ENCODE results near the gene HIVEP3.

Gene HIVEP3

DNA sequence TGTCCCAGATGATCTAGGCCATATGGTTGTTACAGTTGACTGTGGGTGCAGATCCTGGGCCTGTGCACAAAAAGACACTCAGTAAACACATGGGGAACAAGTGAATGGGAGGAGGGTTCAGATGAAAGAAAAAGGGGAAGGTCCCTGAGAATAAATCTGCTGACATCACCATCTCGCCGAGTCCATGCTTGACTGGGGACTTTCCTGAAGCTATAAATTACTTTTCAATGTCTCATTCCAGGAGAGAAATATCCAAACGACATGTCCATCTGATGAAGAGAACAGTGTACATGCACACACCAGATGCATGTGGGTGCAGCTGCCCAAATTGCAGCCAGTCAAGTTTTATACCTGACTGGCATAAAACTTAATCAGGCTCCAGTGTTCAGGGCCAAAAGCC lies 109.0 kb downstream of the HIVEP3 start:
- TF ChIP-seq SIN3A (IDR thresholded peaks at IDR 0.05; ENCODE audit: borderline replicate concordance, insufficient read depth, low read length) = no peak
- TF ChIP-seq, protein P1, sequence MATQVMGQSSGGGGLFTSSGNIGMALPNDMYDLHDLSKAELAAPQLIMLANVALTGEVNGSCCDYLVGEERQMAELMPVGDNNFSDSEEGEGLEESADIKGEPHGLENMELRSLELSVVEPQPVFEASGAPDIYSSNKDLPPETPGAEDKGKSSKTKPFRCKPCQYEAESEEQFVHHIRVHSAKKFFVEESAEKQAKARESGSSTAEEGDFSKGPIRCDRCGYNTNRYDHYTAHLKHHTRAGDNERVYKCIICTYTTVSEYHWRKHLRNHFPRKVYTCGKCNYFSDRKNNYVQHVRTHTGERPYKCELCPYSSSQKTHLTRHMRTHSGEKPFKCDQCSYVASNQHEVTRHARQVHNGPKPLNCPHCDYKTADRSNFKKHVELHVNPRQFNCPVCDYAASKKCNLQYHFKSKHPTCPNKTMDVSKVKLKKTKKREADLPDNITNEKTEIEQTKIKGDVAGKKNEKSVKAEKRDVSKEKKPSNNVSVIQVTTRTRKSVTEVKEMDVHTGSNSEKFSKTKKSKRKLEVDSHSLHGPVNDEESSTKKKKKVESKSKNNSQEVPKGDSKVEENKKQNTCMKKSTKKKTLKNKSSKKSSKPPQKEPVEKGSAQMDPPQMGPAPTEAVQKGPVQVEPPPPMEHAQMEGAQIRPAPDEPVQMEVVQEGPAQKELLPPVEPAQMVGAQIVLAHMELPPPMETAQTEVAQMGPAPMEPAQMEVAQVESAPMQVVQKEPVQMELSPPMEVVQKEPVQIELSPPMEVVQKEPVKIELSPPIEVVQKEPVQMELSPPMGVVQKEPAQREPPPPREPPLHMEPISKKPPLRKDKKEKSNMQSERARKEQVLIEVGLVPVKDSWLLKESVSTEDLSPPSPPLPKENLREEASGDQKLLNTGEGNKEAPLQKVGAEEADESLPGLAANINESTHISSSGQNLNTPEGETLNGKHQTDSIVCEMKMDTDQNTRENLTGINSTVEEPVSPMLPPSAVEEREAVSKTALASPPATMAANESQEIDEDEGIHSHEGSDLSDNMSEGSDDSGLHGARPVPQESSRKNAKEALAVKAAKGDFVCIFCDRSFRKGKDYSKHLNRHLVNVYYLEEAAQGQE (IDR thresholded peaks at IDR 0.05; ENCODE audit: insufficient read depth in 1 of 2, low read depth in 2 of 2, low read length in 2 of 2) = no peak
- TF ChIP-seq FOXP2 (optimal IDR thresholded peaks at IDR 0.05; ENCODE audit: borderline replicate concordance, extremely low read depth, extremely low read length, insufficient read depth) = no peak
- no peak for TF ChIP-seq POLR2AphosphoS5 (IDR thresholded peaks at IDR 0.05; ENCODE audit: low read depth, low read length)
- TF ChIP-seq TAF1 (IDR thresholded peaks at IDR 0.05; ENCODE audit: borderline replicate concordance, insufficient read depth, low read length) = no peak

DNA sequence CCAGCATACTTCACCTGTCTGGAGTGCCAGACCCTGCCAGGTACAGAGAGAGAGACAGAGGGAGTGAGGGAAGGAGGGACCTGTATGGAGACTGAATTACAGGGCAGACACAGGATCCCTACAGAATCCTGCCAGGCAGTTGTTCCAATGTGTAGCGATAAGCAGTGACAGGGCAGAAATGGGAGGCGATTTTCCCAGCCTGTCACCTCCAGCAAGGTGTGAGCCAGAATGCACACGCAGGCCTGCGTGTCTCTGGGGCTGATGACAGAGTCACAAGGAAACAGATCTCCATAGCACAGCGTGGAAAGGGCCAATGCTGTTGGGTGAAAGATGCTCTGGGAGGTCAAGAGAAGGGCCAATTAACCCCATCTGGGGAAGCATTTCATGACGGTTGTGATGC lies 111.3 kb downstream of the HIVEP3 start:
- TF ChIP-seq TAF1 (IDR thresholded peaks at IDR 0.05; ENCODE audit: borderline replicate concordance, insufficient read depth, low read length) = no peak
- TF ChIP-seq SIN3A (IDR thresholded peaks at IDR 0.05; ENCODE audit: borderline replicate concordance, insufficient read depth, low read length) = no peak
- no peak for TF ChIP-seq POLR2AphosphoS5 (IDR thresholded peaks at IDR 0.05; ENCODE audit: low read depth, low read length)
- no peak for TF ChIP-seq FOXP2 (optimal IDR thresholded peaks at IDR 0.05; ENCODE audit: borderline replicate concordance, extremely low read depth, extremely low read length, insufficient read depth)
- TF ChIP-seq, protein P1 (IDR thresholded peaks at IDR 0.05; ENCODE audit: insufficient read depth in 1 of 2, low read depth in 2 of 2, low read length in 2 of 2) = no peak

DNA sequence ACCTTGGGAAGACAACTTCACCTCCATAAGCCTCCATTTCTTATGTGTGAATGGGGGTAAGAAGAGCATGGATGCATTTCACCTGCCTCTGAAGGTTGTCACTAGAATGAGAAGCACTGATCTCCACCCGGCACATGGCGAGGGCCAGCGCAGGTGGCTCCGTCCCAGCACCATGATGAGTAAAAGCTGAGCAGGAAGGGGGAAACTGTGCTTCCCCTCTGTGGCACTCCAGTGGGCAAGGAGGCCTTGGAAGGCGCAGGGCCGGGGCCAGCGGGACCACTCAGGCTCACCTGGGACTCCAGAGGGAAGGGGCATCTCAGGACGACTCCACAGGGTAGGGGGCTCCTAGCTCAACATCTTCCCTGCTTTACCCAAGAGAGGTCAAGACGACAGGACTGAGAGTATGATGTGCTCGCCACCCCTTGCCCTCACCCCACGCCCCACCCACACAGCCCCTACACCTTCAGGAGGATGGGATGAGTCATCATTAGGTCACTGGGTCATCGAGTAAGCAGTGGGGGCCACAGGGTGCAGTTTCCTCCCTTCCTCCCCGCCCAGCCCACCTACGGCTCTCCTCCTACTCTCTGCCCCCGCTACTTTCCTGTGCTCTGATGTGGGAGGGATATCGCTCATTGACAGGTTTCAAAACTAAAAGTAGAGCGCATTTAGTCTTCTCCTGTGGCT lies 112.1 kb downstream of the HIVEP3 start:
- no peak for TF ChIP-seq POLR2AphosphoS5 (IDR thresholded peaks at IDR 0.05; ENCODE audit: low read depth, low read length)
- TF ChIP-seq, protein P1 (IDR thresholded peaks at IDR 0.05; ENCODE audit: insufficient read depth in 1 of 2, low read depth in 2 of 2, low read length in 2 of 2) = no peak
- no peak for TF ChIP-seq FOXP2 (optimal IDR thresholded peaks at IDR 0.05; ENCODE audit: borderline replicate concordance, extremely low read depth, extremely low read length, insufficient read depth)
- TF ChIP-seq TAF1 (IDR thresholded peaks at IDR 0.05; ENCODE audit: borderline replicate concordance, insufficient read depth, low read length) = no peak
- TF ChIP-seq SIN3A (IDR thresholded peaks at IDR 0.05; ENCODE audit: borderline replicate concordance, insufficient read depth, low read length) = no peak

DNA sequence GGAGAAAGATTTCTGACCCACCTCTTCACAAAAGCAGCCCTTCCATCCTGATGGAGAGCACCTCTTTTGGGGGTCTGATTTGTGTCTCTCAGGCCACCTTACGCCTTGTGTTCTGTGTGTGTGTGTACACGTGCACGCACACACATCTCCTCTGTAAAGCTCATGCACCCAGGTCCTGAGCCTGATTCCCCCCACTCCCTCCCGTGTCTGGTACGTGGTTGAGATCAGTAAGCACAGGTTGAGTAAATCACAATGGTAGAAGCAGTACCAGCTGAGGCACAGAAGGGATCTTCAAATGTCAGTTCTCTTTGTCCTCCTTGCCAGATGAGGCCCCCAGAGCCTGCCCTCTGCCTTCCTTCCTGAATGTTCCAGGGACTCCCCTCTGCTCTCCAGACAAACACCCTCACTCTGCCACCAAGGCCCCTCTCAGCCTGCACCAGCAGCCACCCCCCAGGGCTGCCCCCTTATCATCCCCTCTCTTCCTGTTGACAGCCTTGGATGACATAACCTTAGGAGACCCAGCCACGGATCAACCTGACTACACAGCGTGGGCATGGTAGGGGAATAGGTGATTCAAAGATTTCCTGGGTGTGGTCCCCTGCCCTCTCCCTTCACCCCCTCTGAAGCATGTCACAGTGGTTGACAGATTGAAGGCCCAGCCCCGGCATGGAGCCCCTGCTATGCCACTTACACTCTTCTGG lies 112.8 kb downstream of the HIVEP3 start:
- no peak for TF ChIP-seq POLR2AphosphoS5 (IDR thresholded peaks at IDR 0.05; ENCODE audit: low read depth, low read length)
- TF ChIP-seq TAF1 (IDR thresholded peaks at IDR 0.05; ENCODE audit: borderline replicate concordance, insufficient read depth, low read length) = no peak
- TF ChIP-seq, protein P1 (IDR thresholded peaks at IDR 0.05; ENCODE audit: insufficient read depth in 1 of 2, low read depth in 2 of 2, low read length in 2 of 2) = no peak
- no peak for TF ChIP-seq FOXP2 (optimal IDR thresholded peaks at IDR 0.05; ENCODE audit: borderline replicate concordance, extremely low read depth, extremely low read length, insufficient read depth)
